ENCODE results near the gene UQCRH.
A peak's percentile ranks its signal among the peaks of the same experiment; 100 is the strongest.

GRCh38 chr1:46303038-46303871, at the start of gene UQCRH, which contains the start of gene LRRC41:
- peak; percentile 66; the same call in 1 of the 2 replicates for TF ChIP-seq USF1 (IDR thresholded peaks at IDR 0.05; ENCODE audit: borderline replicate concordance, low read depth)
- peak; percentile 82 for TF ChIP-seq POLR2AphosphoS5 (IDR thresholded peaks at IDR 0.05; ENCODE audit: low read depth, low read length)

All from SK-N-SH (cell line).